Upper lobe of left lung (tissue), 6 donors: ENCODE results near the gene KIF5A. TPM values are rescaled to one million over a fixed set of nuclear protein-coding genes. Genes with fewer than 3 reads are reported as not detected.
A peak's percentile ranks its signal among the peaks of the same experiment; 100 is the strongest.

Experiments used
- ATAC-seq, 2 donors: fragments of 200-7000 bp; cut with Tn5 transposase; one replicate each; pipeline ENCODE4 v1.9.1; 2022; ENCODE audit warnings: mild to moderate bottlenecking in 2 of 2, moderate library complexity in 2 of 2; ENCODE audit not compliant: low FRiP score in 2 of 2
- DNase-seq, 2 donors: peaks; one replicate each; pipeline ENCODE4 v3.0.0-alpha.2; 2019 to 2020
- H3K27ac ChIP-seq, 4 donors: fragments of 200-600 bp; sonication (generic); one replicate each; pipeline ENCODE4 v1.5.1; 2016 to 2019
- H3K27me3 ChIP-seq, 4 donors: fragments of 200-600 bp; sonication (generic); one replicate each; pipeline ENCODE4 v1.5.1; 2017 to 2019
- H3K36me3 ChIP-seq, 4 donors: fragments of 200-600 bp; sonication (generic); one replicate each; pipeline ENCODE4 v1.5.1; 2016 to 2019
- H3K4me1 ChIP-seq, 4 donors: fragments of 200-600 bp; sonication (generic); one replicate each; pipeline ENCODE4 v1.5.1; 2018 to 2019
- H3K4me3 ChIP-seq, 4 donors: fragments of 200-600 bp; sonication (generic); one replicate each; pipeline ENCODE4 v1.5.1; 2017 to 2019; ENCODE audit warnings: mild to moderate bottlenecking in 2 of 4, moderate library complexity in 1 of 4
- H3K9me3 ChIP-seq, 4 donors: fragments of 200-600 bp; sonication (generic); one replicate each; pipeline ENCODE4 v1.5.1; 2018 to 2019
- EP300 ChIP-seq, 4 donors: sonication (generic); formaldehyde crosslinking; IDR thresholded peaks; one replicate each; pipeline ENCODE4 v1.5.1; 2017; ENCODE audit warnings: antibody characterized with exemption in 4 of 4, control low read depth in 2 of 4
- POLR2A ChIP-seq, 4 donors: fragments of 450-650 bp; IDR thresholded peaks; one replicate each; pipeline ENCODE4 v1.5.1; 2016 to 2017; ENCODE audit warnings: antibody characterized with exemption in 4 of 4, mild to moderate bottlenecking in 2 of 4
- POLR2AphosphoS5 ChIP-seq, 2 donors: sonication (generic); formaldehyde crosslinking; IDR thresholded peaks; one replicate each; pipeline ENCODE4 v1.5.1; 2017; ENCODE audit warnings: antibody characterized with exemption in 2 of 2
- WGBS, 2 donors: methylation state at CpG; one replicate each; pipeline ENCODE4 v1.1.5; 2017 to 2018; 5-methylcytosine and 5-hydroxymethylcytosine counted together
- total RNA-seq, 6 donors: library from RNA; depleted of rRNA in 4 of 6; stranded (reverse); fragments of >200 nt in 4 of 6; gene quantifications; one replicate each; pipeline versions ENCODE4 v1.1.0 to v1.2.1, GENCODE V29; 2016 to 2021
- TF ChIP-seq, protein P1 (sequence below), 6 experiments: fragments of 450-650 bp in 4 of 6; fragments of 200-600 bp in 2 of 6; sonication (generic) in 2 of 6; IDR thresholded peaks; one replicate each; pipeline ENCODE4 v1.5.1; 2016 to 2019; ENCODE audit warnings: antibody characterized with exemption in 6 of 6
- donor health status: DM: no; HTN: no; CAD: no; lungs with moderate emphysema.
- donor health status: DM: no; HTN: yes; CAD: no; lungs with severe emphysema.

KIF5A gene
- total RNA-seq, 6 donors from 2014 or later = 0.06 to 0.39 (median 0.20) TPM; not detected in 1

- H3K27me3 ChIP-seq = no peaks in the 10 kb centered on the region
- no peak for DNase-seq
- no peaks in the 10 kb centered on the region for H3K9me3 ChIP-seq
- no peak overlapping the region for H3K4me3 ChIP-seq
- ATAC-seq = no peak
- peaks cover 71 to 100% (median 95%) of the 10 kb centered on the region in 4 donors for H3K36me3 ChIP-seq
- TF ChIP-seq, protein P1, sequence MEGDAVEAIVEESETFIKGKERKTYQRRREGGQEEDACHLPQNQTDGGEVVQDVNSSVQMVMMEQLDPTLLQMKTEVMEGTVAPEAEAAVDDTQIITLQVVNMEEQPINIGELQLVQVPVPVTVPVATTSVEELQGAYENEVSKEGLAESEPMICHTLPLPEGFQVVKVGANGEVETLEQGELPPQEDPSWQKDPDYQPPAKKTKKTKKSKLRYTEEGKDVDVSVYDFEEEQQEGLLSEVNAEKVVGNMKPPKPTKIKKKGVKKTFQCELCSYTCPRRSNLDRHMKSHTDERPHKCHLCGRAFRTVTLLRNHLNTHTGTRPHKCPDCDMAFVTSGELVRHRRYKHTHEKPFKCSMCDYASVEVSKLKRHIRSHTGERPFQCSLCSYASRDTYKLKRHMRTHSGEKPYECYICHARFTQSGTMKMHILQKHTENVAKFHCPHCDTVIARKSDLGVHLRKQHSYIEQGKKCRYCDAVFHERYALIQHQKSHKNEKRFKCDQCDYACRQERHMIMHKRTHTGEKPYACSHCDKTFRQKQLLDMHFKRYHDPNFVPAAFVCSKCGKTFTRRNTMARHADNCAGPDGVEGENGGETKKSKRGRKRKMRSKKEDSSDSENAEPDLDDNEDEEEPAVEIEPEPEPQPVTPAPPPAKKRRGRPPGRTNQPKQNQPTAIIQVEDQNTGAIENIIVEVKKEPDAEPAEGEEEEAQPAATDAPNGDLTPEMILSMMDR (IDR thresholded peaks at IDR 0.05) = no peak
- TF ChIP-seq POLR2A (IDR thresholded peaks at IDR 0.05) (peak in 1 of 4 donors; percentile 11), POLR2AphosphoS5 (IDR thresholded peaks at IDR 0.05) (no peak), EP300 (IDR thresholded peaks at IDR 0.05) (no peak)
- H3K4me1 ChIP-seq = peaks cover 0 to 7% (median 1%) of the 10 kb centered on the region in 4 donors
- 84 to 90% methylated on average over 5 of the region's 5 CpGs for WGBS, 2 donors
- no peak overlapping the region for H3K27ac ChIP-seq
Observed at GRCh38 chr12:57530396-57531142, 19.3 kb upstream of the KIF5A start.

DNA sequence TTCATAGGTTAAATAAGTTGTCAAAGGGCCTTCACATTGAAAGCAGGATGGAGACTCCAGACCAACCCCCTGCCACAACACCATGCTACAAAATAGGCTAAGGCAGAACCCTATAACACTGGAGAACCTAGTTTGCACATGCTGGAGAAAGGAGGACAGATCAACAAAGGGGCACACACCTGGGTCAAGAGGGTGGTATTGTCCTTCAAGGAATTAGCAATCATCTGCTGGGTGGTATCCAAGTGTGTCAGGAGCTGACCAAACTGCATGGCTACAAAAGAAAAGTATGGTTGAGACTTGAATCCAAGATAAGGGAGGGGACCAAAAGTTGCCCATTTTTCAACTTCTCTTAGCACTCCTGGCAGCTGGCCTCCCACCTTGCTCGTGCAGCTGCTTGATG, 18.0 kb upstream of the KIF5A start:
- TF ChIP-seq, protein P1 (IDR thresholded peaks at IDR 0.05) = no peak
- no peak for TF ChIP-seq POLR2A (IDR thresholded peaks at IDR 0.05)
- TF ChIP-seq POLR2AphosphoS5 (IDR thresholded peaks at IDR 0.05) = no peak
- no peak for TF ChIP-seq EP300 (IDR thresholded peaks at IDR 0.05)
- DNase-seq (no peak), ATAC-seq (no peak)
- H3K36me3 ChIP-seq = peaks cover 63 to 90% (median 82%) of the 10 kb centered on the region in 4 donors
- H3K27ac ChIP-seq = no peak overlapping the region
- no peaks in the 10 kb centered on the region for H3K27me3 ChIP-seq
- no peaks in the 10 kb centered on the region for H3K9me3 ChIP-seq
- peaks cover 0 to 5% (median 0%) of the 10 kb centered on the region in 4 donors for H3K4me1 ChIP-seq
- no peak overlapping the region for H3K4me3 ChIP-seq
- 88% methylated on average over 1 of the region's 1 CpG; no CpG with 5 or more reads in 1 of the 2 donors for WGBS, 2 donors

DNA sequence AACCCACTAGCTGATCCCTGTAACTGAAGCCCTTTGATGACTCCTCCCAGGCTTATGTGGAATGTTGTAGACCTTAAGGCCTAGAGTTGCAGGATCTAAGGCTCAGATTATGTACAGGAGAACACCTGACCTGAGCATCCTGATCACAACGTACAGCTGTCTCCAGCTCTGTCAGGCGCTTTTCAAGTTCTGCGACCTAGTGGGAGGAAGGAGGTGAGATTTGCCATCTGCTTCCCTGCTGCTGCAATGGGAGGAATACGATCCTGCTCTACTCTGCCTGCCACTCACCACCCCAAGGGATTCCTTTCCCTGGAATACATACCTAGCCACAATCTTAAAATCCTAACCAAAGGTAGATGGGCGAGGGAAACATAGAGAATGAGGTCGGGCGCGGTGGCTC, 16.7 kb upstream of the KIF5A start:
- WGBS, 2 donors = 94% methylated on average over 8 of the region's 8 CpGs
- peaks cover 51 to 89% (median 75%) of the 10 kb centered on the region in 4 donors for H3K36me3 ChIP-seq
- TF ChIP-seq POLR2AphosphoS5 (IDR thresholded peaks at IDR 0.05) (no peak), POLR2A (IDR thresholded peaks at IDR 0.05) (no peak), EP300 (IDR thresholded peaks at IDR 0.05) (no peak)
- TF ChIP-seq, protein P1 (IDR thresholded peaks at IDR 0.05) = no peak

DNA sequence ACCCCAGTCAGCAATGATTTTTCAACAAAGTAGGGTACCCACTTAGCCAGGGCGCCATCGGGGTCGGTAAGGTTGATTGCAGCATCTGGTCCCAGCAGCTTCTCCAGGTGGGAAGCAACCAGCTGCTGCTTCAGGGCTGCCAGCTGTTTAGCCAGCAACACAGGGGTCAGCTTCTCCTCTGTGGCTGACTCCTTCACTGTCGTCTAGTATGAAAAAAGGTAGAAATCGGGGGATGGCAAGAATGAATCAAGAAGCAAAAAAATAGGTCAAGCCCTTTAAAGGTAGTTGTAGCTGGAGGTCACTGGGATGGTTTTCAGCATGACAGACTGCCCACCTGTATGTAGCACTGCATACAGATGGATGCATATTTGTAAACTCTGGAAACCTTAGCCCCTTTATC, 15.6 kb upstream of the KIF5A start:
- H3K36me3 ChIP-seq = peaks cover 41 to 89% (median 68%) of the 10 kb centered on the region in 4 donors
- no peak overlapping the region for H3K4me3 ChIP-seq
- 90 to 96% methylated on average over 5 of the region's 5 CpGs for WGBS, 2 donors
- ATAC-seq (no peak), DNase-seq (no peak)
- H3K27ac ChIP-seq = no peak overlapping the region
- no peaks in the 10 kb centered on the region for H3K9me3 ChIP-seq
- H3K27me3 ChIP-seq = no peaks in the 10 kb centered on the region
- peaks cover 0 to 5% (median 0%) of the 10 kb centered on the region in 4 donors for H3K4me1 ChIP-seq
- TF ChIP-seq POLR2AphosphoS5 (IDR thresholded peaks at IDR 0.05) (no peak), EP300 (IDR thresholded peaks at IDR 0.05) (no peak), POLR2A (IDR thresholded peaks at IDR 0.05) (no peak)
- TF ChIP-seq, protein P1 (IDR thresholded peaks at IDR 0.05) = no peak

More for the DNA sequence above, 16.7 kb upstream of the KIF5A start:
- H3K4me3 ChIP-seq = no peak overlapping the region
- ATAC-seq (no peak), DNase-seq (no peak)
- peaks cover 0 to 5% (median 0%) of the 10 kb centered on the region in 4 donors for H3K4me1 ChIP-seq
- H3K9me3 ChIP-seq = no peaks in the 10 kb centered on the region
- H3K27ac ChIP-seq = no peak overlapping the region
- H3K27me3 ChIP-seq = no peaks in the 10 kb centered on the region
